PC-9 (cell line): ENCODE data around the gene FNIP2. TPM values are rescaled to one million over a fixed set of nuclear protein-coding genes. Genes with fewer than 3 reads are reported as not detected.

ENCODE experiments used
- BruUV-seq: library from RNA; stranded (reverse); fragments of 400-500 nt; replicated peaks from 2 replicates; lab custom pipeline; 2021; lab: Mats Ljungman, UMichigan
- CTCF ChIA-PET: fragments of 300-600 bp; sonication (Branson Sonifier 250); formaldehyde crosslinking; loops from one replicate; lab custom pipeline; 2022; ENCODE audit warnings: antibody characterized with exemption; lab: Charles Lee
- POLR2A ChIA-PET: fragments of 300-600 bp; sonication (Branson Sonifier 250); formaldehyde crosslinking; loops from one replicate; lab custom pipeline; 2022; ENCODE audit warnings: antibody characterized with exemption; ENCODE audit not compliant: unreplicated experiment; lab: Charles Lee
- DNase-seq, 2 experiments: peaks; one replicate each; pipeline versions ENCODE4 v3.0.0 to v3.0.0-alpha.2; 2015 to 2022; ENCODE audit warnings: mixed read lengths in 1 of 2
- H2AFZ ChIP-seq: fragments of 200-600 bp; sonication (generic); 2 replicates; pipeline ENCODE4 v1.8.1; 2017; ENCODE audit warnings: antibody characterized with exemption
- H3F3A ChIP-seq: fragments of 200-600 bp; sonication (generic); 2 replicates; pipeline ENCODE4 v1.8.1; 2017; ENCODE audit warnings: antibody characterized with exemption, mild to moderate bottlenecking, low read depth; ENCODE audit not compliant: insufficient read depth
- H3K27ac ChIP-seq: fragments of 200-600 bp; sonication (generic); 2 replicates; pipeline ENCODE4 v1.6.1; 2016; ENCODE audit warnings: mixed run types
- H3K27me3 ChIP-seq: fragments of 200-600 bp; sonication (generic); 2 replicates; pipeline ENCODE4 v1.6.1; 2016; ENCODE audit warnings: low read depth, mixed run types; ENCODE audit not compliant: insufficient read depth
- H3K36me3 ChIP-seq: fragments of 200-600 bp; sonication (generic); 2 replicates; pipeline ENCODE4 v1.6.1; 2016; ENCODE audit warnings: low read depth, mixed run types
- H3K4me1 ChIP-seq: fragments of 200-600 bp; sonication (generic); replicated peaks from 2 replicates; pipeline ENCODE4 v1.6.1; 2016; ENCODE audit warnings: mixed run types; ENCODE audit not compliant: insufficient read depth
- H3K4me2 ChIP-seq: fragments of 200-600 bp; sonication (generic); 2 replicates; pipeline ENCODE4 v1.6.1; 2017; ENCODE audit warnings: mixed run types
- H3K4me3 ChIP-seq: fragments of 200-600 bp; sonication (generic); 2 replicates; pipeline ENCODE4 v1.6.1; 2016; ENCODE audit warnings: mixed run types
- H3K79me2 ChIP-seq: fragments of 200-600 bp; sonication (generic); 2 replicates; pipeline ENCODE4 v1.6.1; 2017; ENCODE audit warnings: low read depth, mixed run types
- H3K9me2 ChIP-seq: fragments of 200-600 bp; sonication (generic); 2 replicates; pipeline ENCODE4 v1.8.1; 2017; ENCODE audit warnings: mild to moderate bottlenecking; ENCODE audit not compliant: insufficient read depth
- H3K9me3 ChIP-seq: fragments of 200-600 bp; sonication (generic); 2 replicates; pipeline ENCODE4 v1.8.1; 2016; ENCODE audit warnings: low read depth; ENCODE audit not compliant: insufficient read depth
- H4K20me1 ChIP-seq: fragments of 200-600 bp; sonication (generic); 2 replicates; pipeline ENCODE4 v1.8.1; 2017; ENCODE audit not compliant: insufficient read depth
- CTCF ChIP-seq: fragments of 200-600 bp; sonication (generic); conservative IDR thresholded peaks from 2 replicates; pipeline ENCODE4 v1.6.1; 2017; ENCODE audit warnings: mixed run types, antibody characterized with exemption, mild to moderate bottlenecking, moderate library complexity
- EZH2 ChIP-seq: fragments of 200-600 bp; sonication (generic); IDR thresholded peaks from 2 replicates; pipeline ENCODE4 v1.8.0; 2017; ENCODE audit warnings: antibody characterized with exemption, low read depth
- intact Hi-C: fragments of 100-400 bp; cut with micrococcal nuclease; formaldehyde crosslinking; loops from one replicate; pipeline ENCODE4 v1.10.0; 2022; ENCODE audit not compliant: unreplicated experiment
- total RNA-seq: library from RNA; stranded (reverse); gene quantifications from 2 replicates; pipeline ENCODE4 v1.2.3, GENCODE V29; 2021

The FNIP2 gene
- total RNA-seq, 1 experiment from 2014 or later: 2.5 TPM

- intact Hi-C loops: no loop called here
- H3K9me3 ChIP-seq: no peaks in the 10 kb centered on the region
- no peak overlapping the region for H3K4me2 ChIP-seq
- ChIA-PET CTCF (no interaction called here), POLR2A (no interaction called here)
- H3K4me3 ChIP-seq: no peak overlapping the region
- no peak for DNase-seq
- no peaks in the 10 kb centered on the region for H3K9me2 ChIP-seq
- H2AFZ ChIP-seq: no peak overlapping the region
- no peaks in the 10 kb centered on the region for H3K36me3 ChIP-seq
- H3K27ac ChIP-seq: no peak overlapping the region
- H3K4me1 ChIP-seq: no peaks in the 10 kb centered on the region
- TF ChIP-seq CTCF: no peak
- TF ChIP-seq EZH2: no peak
- BruUV-seq: no TSS peak
- no peaks in the 10 kb centered on the region for H3K79me2 ChIP-seq
- no peaks in the 10 kb centered on the region for H3K27me3 ChIP-seq
- H4K20me1 ChIP-seq: no peaks in the 10 kb centered on the region
- H3F3A ChIP-seq: no peaks in the 10 kb centered on the region
Observed at GRCh38 chr4:158929939-158930638, 161.3 kb downstream of the FNIP2 start.

GRCh38 chr4:158930639-158930972, 161.8 kb downstream of the FNIP2 start:
- Histone ChIP-seq H4K20me1 (no peaks in the 10 kb centered on the region), H3K9me3 (no peaks in the 10 kb centered on the region), H3K4me1 (no peaks in the 10 kb centered on the region), H3K36me3 (no peaks in the 10 kb centered on the region), H2AFZ (no peak overlapping the region), H3K4me3 (no peak overlapping the region), H3K4me2 (no peak overlapping the region), H3K79me2 (no peaks in the 10 kb centered on the region), H3K27me3 (no peaks in the 10 kb centered on the region), H3K9me2 (no peaks in the 10 kb centered on the region), H3K27ac (no peak overlapping the region), H3F3A (no peaks in the 10 kb centered on the region)
- ChIA-PET POLR2A (no interaction called here), CTCF (no interaction called here)
- intact Hi-C loops: no loop called here
- BruUV-seq: no TSS peak
- no peak for DNase-seq
- TF ChIP-seq EZH2: no peak
- no peak for TF ChIP-seq CTCF

- H3K27me3 ChIP-seq: no peaks in the 10 kb centered on the region
- no peak overlapping the region for H3K4me2 ChIP-seq
- no peak for DNase-seq
- H3K27ac ChIP-seq: no peak overlapping the region
- no peaks in the 10 kb centered on the region for H3K9me3 ChIP-seq
- no peaks in the 10 kb centered on the region for H4K20me1 ChIP-seq
- H3K4me3 ChIP-seq: no peak overlapping the region
- H2AFZ ChIP-seq: no peak overlapping the region
- H3K79me2 ChIP-seq: no peaks in the 10 kb centered on the region
- no peaks in the 10 kb centered on the region for H3K36me3 ChIP-seq
- H3K4me1 ChIP-seq: no peaks in the 10 kb centered on the region
- ChIA-PET POLR2A (interaction anchor here (0.6 kb wide), 1 partner anchor 212 kb away, joined by 4 read pairs; no protein-coding TSS in a partner anchor), CTCF (interaction anchor here (0.5 kb wide), 1 partner anchor 45 kb away, joined by 5 read pairs; no protein-coding TSS in a partner anchor)
- H3F3A ChIP-seq: no peaks in the 10 kb centered on the region
- no peak for TF ChIP-seq EZH2
- TF ChIP-seq CTCF: no peak
- BruUV-seq: no TSS peak
- intact Hi-C loops: no loop called here
- no peaks in the 10 kb centered on the region for H3K9me2 ChIP-seq
Observed at GRCh38 chr4:158933236-158933635, 164.4 kb downstream of the FNIP2 start.
